Ovary (tissue), 9 donors: ENCODE results near the gene SLC36A3. TPM values are rescaled to one million over a fixed set of nuclear protein-coding genes. Genes with fewer than 3 reads are reported as not detected.
"Not testable (repeated sequence)": the region's sequence is repeated elsewhere in the genome, so short reads cannot be mapped to it uniquely, and the experiment has no call there.

Source experiments
- DNase-seq, 5 donors: peaks; one replicate each; pipeline ENCODE4 v3.0.0-alpha.2; 2019 to 2020
- H3K27ac ChIP-seq, 2 donors: fragments of 200-600 bp; one replicate each; pipeline versions ENCODE4 v1.5.1 to v1.8.0; 2019 to 2022
- H3K27me3 ChIP-seq: fragments of 200-600 bp; one replicate; pipeline ENCODE4 v1.8.0; 2022
- H3K36me3 ChIP-seq: fragments of 200-600 bp; sonication (generic); one replicate; pipeline ENCODE4 v1.5.1; 2019
- H3K4me1 ChIP-seq: one replicate; pipeline ENCODE4 v1.8.1; 2013; ENCODE audit warnings: mild to moderate bottlenecking, moderate library complexity; ENCODE audit not compliant: insufficient read depth
- H3K4me3 ChIP-seq: fragments of 200-600 bp; sonication (generic); one replicate; pipeline ENCODE4 v1.5.1; 2017
- H3K9me3 ChIP-seq, 2 donors: fragments of 200-600 bp in 1 of 2; sonication (generic) in 1 of 2; one replicate each; pipeline versions ENCODE4 v1.5.1 to v1.8.1; 2013 to 2019; ENCODE audit warnings: mild to moderate bottlenecking in 1 of 2, moderate library complexity in 1 of 2
- EP300 ChIP-seq: sonication (generic); formaldehyde crosslinking; IDR thresholded peaks from one replicate; pipeline ENCODE4 v1.6.1; 2017; ENCODE audit warnings: antibody characterized with exemption
- POLR2A ChIP-seq: fragments of 450-650 bp; IDR thresholded peaks from one replicate; pipeline ENCODE4 v1.6.1; 2017; ENCODE audit warnings: antibody characterized with exemption, mild to moderate bottlenecking, moderate library complexity
- WGBS, 3 donors: extraction: QIAGEN DNeasy Blood & Tissue Kit in 1 of 3; methylation state at CpG; one replicate each; pipeline versions ENCODE4 v1.1.5 to v1.1.7; 2013 to 2017; 5-methylcytosine and 5-hydroxymethylcytosine counted together
- intact Hi-C, 4 donors: fragments of 100-400 bp; cut with DNase I; formaldehyde crosslinking; loops; one replicate each; pipeline versions ENCODE4 v1.11.0 to v1.15.1; 2022 to 2023
- polyA plus RNA-seq, 2 donors: library from polyadenylated mRNA; stranded (reverse); fragments of 200-250 nt in 1 of 2; fragments of 350-450 nt in 1 of 2; fragmentation: Illumina TruSeq in 1 of 2; extraction: RNeasy Lipid Tissue Mini Kit (QIAGEN cat#74804) in 1 of 2; gene quantifications; one replicate each; pipeline ENCODE4 v1.2.3, GENCODE V29; 2013 to 2014
- total RNA-seq, 7 donors: library from RNA; depleted of rRNA in 2 of 7; stranded (reverse); fragments of >200 nt in 2 of 7; fragmentation: NEBNext Ultra II Directional in 3 of 7; extraction: Animal tissue kit (Norgen Biotek cat#: 25700) in 3 of 7; gene quantifications; one replicate each; pipeline versions ENCODE4 v1.1.0 to v1.2.4, GENCODE V29; 2016 to 2023
- TF ChIP-seq, protein P1 (sequence below), 3 donors: fragments of 450-650 bp in 2 of 3; fragments of 200-600 bp in 1 of 3; IDR thresholded peaks; one replicate each; pipeline versions ENCODE4 v1.5.1 to v1.8.0; 2016 to 2022; ENCODE audit warnings: antibody characterized with exemption in 3 of 3, mild to moderate bottlenecking in 1 of 3
- donor health status: DM: no; HTN: no; CAD: no; lungs with moderate emphysema.
- donor health status: DM: no; HTN: no; CAD: no.
- donor health status: Bipolar disorder and iron deficiency.
- donor health status: DM: yes; HTN: yes; CAD: no.
- donor health status: DM: no; HTN: no; CAD: no.
- donor health status: DM: yes; HTN: yes; CAD: no.

SLC36A3 gene
- total and polyA plus RNA-seq, 9 donors = not detected

DNA sequence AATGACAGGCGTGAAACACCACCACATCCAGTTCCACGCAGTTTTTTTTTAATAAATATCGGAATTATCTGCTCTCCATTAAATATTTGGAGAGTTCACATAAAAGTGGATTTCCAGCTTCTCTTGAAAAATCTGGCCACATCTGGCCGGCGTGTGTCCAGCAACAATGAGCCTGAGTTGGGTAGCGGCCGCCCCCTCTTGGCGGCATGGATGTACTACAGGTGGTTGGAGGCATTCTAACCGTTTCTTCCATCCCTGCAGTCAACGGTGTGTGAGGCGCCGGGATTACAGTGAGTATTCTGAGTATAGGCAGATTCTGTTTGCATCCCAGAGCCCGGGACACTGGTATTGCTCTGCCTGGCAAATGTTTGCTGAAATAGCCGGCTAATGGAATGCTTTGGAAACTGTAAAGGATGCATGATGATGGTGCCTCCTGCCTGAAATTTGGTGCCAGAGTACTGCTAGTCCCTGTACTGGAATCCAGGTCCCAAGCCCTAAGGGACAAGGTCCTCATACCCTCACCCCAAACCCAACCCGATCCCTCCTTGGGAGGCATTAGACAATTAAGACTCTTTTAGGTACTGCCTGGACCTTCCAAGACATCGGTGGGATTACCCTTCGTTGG, 64.2 kb downstream of the SLC36A3 start:
- Histone ChIP-seq H3K27ac (peak overlapping the region in 1 of 2 donors; percentile 52), H3K27me3 (no peaks in the 10 kb centered on the region), H3K4me3 (peak overlapping the region; percentile 27), H3K4me1 (peaks cover 7% of the 10 kb centered on the region), H3K36me3 (no peaks in the 10 kb centered on the region), H3K9me3 (no peaks in the 10 kb centered on the region)
- TF ChIP-seq EP300 = no peak
- TF ChIP-seq, protein P1, sequence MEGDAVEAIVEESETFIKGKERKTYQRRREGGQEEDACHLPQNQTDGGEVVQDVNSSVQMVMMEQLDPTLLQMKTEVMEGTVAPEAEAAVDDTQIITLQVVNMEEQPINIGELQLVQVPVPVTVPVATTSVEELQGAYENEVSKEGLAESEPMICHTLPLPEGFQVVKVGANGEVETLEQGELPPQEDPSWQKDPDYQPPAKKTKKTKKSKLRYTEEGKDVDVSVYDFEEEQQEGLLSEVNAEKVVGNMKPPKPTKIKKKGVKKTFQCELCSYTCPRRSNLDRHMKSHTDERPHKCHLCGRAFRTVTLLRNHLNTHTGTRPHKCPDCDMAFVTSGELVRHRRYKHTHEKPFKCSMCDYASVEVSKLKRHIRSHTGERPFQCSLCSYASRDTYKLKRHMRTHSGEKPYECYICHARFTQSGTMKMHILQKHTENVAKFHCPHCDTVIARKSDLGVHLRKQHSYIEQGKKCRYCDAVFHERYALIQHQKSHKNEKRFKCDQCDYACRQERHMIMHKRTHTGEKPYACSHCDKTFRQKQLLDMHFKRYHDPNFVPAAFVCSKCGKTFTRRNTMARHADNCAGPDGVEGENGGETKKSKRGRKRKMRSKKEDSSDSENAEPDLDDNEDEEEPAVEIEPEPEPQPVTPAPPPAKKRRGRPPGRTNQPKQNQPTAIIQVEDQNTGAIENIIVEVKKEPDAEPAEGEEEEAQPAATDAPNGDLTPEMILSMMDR (IDR thresholded peaks at IDR 0.05) = peak; percentile 61 to 85 (median 78)
- WGBS, 3 donors = 16 to 64% (median 18%) methylated on average over 17 of the region's 17 CpGs
- peak; percentile 81 to 91 (median 89) for DNase-seq
- intact Hi-C loops = loop anchor here in 2 of 4 donors (2.0 to 10.0 kb wide), 6 partner anchors 65 to 237 kb away; no protein-coding TSS in a partner anchor

DNA sequence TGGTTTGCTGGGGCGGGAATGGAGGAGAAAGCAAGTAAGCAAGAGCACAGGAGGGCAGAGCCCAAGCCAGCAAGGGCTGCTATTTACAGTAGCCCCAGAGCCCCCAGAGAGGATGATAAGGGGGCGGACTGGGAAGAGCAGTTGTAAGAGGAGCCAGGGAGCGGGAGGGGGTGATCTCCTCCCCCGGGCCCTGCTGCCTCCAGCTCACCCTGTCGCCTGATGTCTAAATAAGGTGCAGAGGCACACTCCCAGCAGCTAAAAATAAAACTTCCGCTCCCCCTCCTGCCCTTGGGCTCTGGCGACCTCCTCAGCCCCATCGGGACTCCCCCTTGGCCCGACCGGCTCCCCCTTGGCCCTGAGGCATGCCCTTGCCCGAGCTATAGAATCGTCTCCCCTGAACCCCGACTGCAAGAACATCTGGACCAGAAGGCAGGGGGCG, 65.2 kb downstream of the SLC36A3 start:
- H3K4me3 ChIP-seq = peak overlapping the region; percentile 27
- H3K9me3 ChIP-seq = no peaks in the 10 kb centered on the region
- H3K27me3 ChIP-seq = no peaks in the 10 kb centered on the region
- peaks cover 12% of the 10 kb centered on the region for H3K4me1 ChIP-seq
- intact Hi-C loops = loop anchor here in 2 of 4 donors (2.0 to 10.0 kb wide), 6 partner anchors 64 to 236 kb away; no protein-coding TSS in a partner anchor
- H3K27ac ChIP-seq = peak overlapping the region in 1 of 2 donors; percentile 52
- WGBS, 3 donors = 6 to 23% (median 10%) methylated on average over 14 of the region's 14 CpGs
- peak; percentile 55 to 68 (median 61) for DNase-seq
- TF ChIP-seq, protein P1 (IDR thresholded peaks at IDR 0.05) = no peak
- no peak for TF ChIP-seq EP300
- TF ChIP-seq POLR2A = no peak
- H3K36me3 ChIP-seq = no peaks in the 10 kb centered on the region

DNA sequence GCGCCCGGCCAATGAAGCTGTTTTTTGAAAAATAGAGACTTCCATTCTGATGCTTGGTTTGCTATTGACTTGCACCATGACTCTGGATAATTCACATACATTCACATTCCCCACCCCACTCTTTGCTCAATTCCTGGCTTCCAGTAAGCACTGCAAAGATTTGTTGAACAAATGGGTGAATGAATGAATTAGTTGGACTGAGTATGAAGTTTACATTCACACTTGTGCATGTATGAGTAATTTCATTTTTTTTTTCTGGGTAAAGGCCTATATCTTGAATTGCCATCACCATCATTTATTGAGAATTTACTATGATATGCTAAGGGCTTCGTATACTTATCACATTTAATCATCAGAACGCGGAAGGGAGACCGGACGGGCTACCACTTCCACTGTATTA, 65.9 kb downstream of the SLC36A3 start:
- intact Hi-C loops = loop anchor here in 2 of 4 donors (2.0 to 10.0 kb wide), 6 partner anchors 63 to 235 kb away; no protein-coding TSS in a partner anchor
- no peak for DNase-seq
- 77 to 82% (median 82%) methylated on average over 7 of the region's 7 CpGs for WGBS, 3 donors
- Histone ChIP-seq H3K4me1 (peaks cover 12% of the 10 kb centered on the region), H3K27me3 (no peaks in the 10 kb centered on the region), H3K27ac (peak overlapping the region in 1 of 2 donors; percentile 52), H3K4me3 (no peak overlapping the region), H3K9me3 (no peaks in the 10 kb centered on the region), H3K36me3 (no peaks in the 10 kb centered on the region)
- TF ChIP-seq POLR2A = no peak
- TF ChIP-seq, protein P1 (IDR thresholded peaks at IDR 0.05) = no peak
- TF ChIP-seq EP300 = no peak

DNA sequence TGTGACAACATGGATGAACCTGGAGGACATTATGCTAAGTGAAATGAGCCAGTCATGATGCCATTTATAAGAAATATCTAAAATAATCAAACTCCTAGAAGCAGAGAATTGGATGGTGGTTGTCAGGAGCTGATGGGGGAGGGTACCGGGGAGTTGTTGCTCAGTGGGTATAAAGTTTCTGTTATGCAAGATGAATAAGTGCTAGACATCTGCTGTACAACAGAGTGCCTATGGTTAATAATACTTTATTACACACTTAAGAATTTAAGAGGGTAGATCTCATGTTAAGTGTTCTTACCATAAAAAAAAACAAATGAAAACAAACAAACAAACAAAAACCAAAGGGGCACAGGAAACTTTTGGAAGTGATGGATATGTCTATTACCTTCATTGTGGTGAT, 66.7 kb downstream of the SLC36A3 start:
- H3K4me1 ChIP-seq = peaks cover 12% of the 10 kb centered on the region
- no peaks in the 10 kb centered on the region for H3K9me3 ChIP-seq
- H3K36me3 ChIP-seq = no peaks in the 10 kb centered on the region
- TF ChIP-seq EP300 = no peak
- TF ChIP-seq, protein P1 (IDR thresholded peaks at IDR 0.05) = no peak
- TF ChIP-seq POLR2A = no peak
- intact Hi-C loops = loop anchor here in 2 of 4 donors (5.0 to 10.0 kb wide), 5 partner anchors 62 to 235 kb away; no protein-coding TSS in a partner anchor
- H3K27ac ChIP-seq = no peak overlapping the region
- WGBS, 3 donors = 85 to 95% (median 92%) methylated on average over 1 of the region's 1 CpG
- H3K4me3 ChIP-seq = no peak overlapping the region
- DNase-seq = no peak
- no peaks in the 10 kb centered on the region for H3K27me3 ChIP-seq

DNA sequence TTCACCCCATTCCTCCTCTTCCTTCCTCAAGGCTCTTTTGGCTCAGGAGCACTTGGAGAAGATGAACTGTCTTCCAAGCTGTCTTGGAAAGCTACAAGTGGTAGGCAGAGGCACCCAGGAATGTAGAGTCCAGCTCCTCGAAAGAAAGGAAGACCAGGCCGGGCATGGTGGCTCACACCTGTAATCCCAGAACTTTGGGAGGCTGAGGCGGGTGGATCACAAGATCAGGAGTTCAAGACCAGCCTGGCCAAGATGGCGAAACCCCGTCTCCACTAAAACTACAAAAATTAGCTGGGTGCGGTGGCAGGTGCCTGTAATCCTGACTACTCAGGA, 68.4 kb downstream of the SLC36A3 start:
- WGBS, 3 donors = 65 to 80% (median 73%) methylated on average over 6 of the region's 6 CpGs
- intact Hi-C loops = loop anchor here in 2 of 4 donors (5.0 to 10.0 kb wide), 5 partner anchors 60 to 233 kb away; no protein-coding TSS in a partner anchor
- not testable (repeated sequence) for H3K27me3 ChIP-seq, H3K9me3 ChIP-seq, H3K4me3 ChIP-seq, H3K36me3 ChIP-seq, DNase-seq
- Histone ChIP-seq H3K4me1 (peaks cover 12% of the 10 kb centered on the region), H3K27ac (peak overlapping the region in 1 of 2 donors; percentile 68)
